Lung (tissue), 12 donors: ENCODE results near the gene KCNJ10. TPM values are rescaled to one million over a fixed set of nuclear protein-coding genes. Genes with fewer than 3 reads are reported as not detected.

Experiments used
- ATAC-seq: fragments of 200-7000 bp; cut with Tn5 transposase; one replicate; pipeline ENCODE4 v1.9.1; 2020; ENCODE audit warnings: moderate number of reproducible peaks; ENCODE audit not compliant: insufficient read depth, low FRiP score
- DNase-seq, 3 donors: peaks; one replicate each; pipeline ENCODE4 v3.0.0-alpha.2; 2013 to 2017
- H3K27ac ChIP-seq, 2 donors: one replicate each; pipeline ENCODE4 v1.5.1; 2013; ENCODE audit warnings: mild to moderate bottlenecking in 2 of 2, moderate library complexity in 2 of 2, control low read depth in 1 of 2, inconsistent platforms in 1 of 2, low read depth in 1 of 2, low read length in 1 of 2
- H3K27me3 ChIP-seq, 3 donors: one replicate each; pipeline ENCODE4 v1.5.1; 2013; ENCODE audit warnings: low read length in 2 of 3; ENCODE audit not compliant: control insufficient read depth in 3 of 3, insufficient read depth in 3 of 3
- H3K36me3 ChIP-seq, 4 donors: one replicate each; pipeline ENCODE4 v1.5.1; 2013; ENCODE audit warnings: low read length in 4 of 4, mild to moderate bottlenecking in 1 of 4, moderate library complexity in 1 of 4; ENCODE audit not compliant: control insufficient read depth in 4 of 4, insufficient read depth in 4 of 4
- H3K4me1 ChIP-seq, 5 donors: one replicate each; pipeline ENCODE4 v1.5.1; 2013; ENCODE audit warnings: low read length in 5 of 5, mild to moderate bottlenecking in 2 of 5, moderate library complexity in 1 of 5; ENCODE audit not compliant: control insufficient read depth in 5 of 5, insufficient read depth in 5 of 5
- H3K4me3 ChIP-seq: one replicate; pipeline ENCODE4 v1.5.1; 2013; ENCODE audit warnings: mild to moderate bottlenecking, control low read depth, moderate library complexity
- H3K9ac ChIP-seq, 2 donors: one replicate each; pipeline ENCODE4 v1.5.1; 2013; ENCODE audit warnings: low read length in 2 of 2, control low read depth in 1 of 2; ENCODE audit not compliant: insufficient read depth in 1 of 2
- H3K9me3 ChIP-seq, 4 donors: one replicate each; pipeline ENCODE4 v1.5.1; 2013; ENCODE audit warnings: low read length in 3 of 4, mild to moderate bottlenecking in 1 of 4, moderate library complexity in 1 of 4; ENCODE audit not compliant: control insufficient read depth in 4 of 4, insufficient read depth in 3 of 4
- WGBS, 2 donors: extraction: QIAGEN DNeasy Blood & Tissue Kit; methylation state at CpG; one replicate each; pipeline ENCODE4 v1.1.7; 2013; 5-methylcytosine and 5-hydroxymethylcytosine counted together
- polyA plus RNA-seq, 2 donors: library from polyadenylated mRNA; stranded (reverse); fragments of 200-250 nt; gene quantifications; one replicate each; pipeline ENCODE4 v1.2.1, GENCODE V29; 2013
- total RNA-seq, 2 donors: library from RNA; depleted of rRNA in 1 of 2; stranded (reverse); fragments of >200 nt in 1 of 2; gene quantifications; one replicate each; pipeline ENCODE4 v1.2.1, GENCODE V29; 2014 to 2021
- TF ChIP-seq, protein P1 (sequence below): IDR thresholded peaks from 2 replicates; pipeline ENCODE4 v1.5.1; 2012; ENCODE audit warnings: mild to moderate bottlenecking; ENCODE audit errors: control extremely low read depth, extremely low read depth
- donor health status: control.
- donor health status: control.
- donor health status: Bipolar disorder and iron deficiency.
- donor health status: healthy.
- donor health status: DM: yes; HTN: yes; CAD: no.

The KCNJ10 gene
- total and polyA plus RNA-seq, 4 donors, result 0.02 to 0.37 (median 0.10) TPM

DNA sequence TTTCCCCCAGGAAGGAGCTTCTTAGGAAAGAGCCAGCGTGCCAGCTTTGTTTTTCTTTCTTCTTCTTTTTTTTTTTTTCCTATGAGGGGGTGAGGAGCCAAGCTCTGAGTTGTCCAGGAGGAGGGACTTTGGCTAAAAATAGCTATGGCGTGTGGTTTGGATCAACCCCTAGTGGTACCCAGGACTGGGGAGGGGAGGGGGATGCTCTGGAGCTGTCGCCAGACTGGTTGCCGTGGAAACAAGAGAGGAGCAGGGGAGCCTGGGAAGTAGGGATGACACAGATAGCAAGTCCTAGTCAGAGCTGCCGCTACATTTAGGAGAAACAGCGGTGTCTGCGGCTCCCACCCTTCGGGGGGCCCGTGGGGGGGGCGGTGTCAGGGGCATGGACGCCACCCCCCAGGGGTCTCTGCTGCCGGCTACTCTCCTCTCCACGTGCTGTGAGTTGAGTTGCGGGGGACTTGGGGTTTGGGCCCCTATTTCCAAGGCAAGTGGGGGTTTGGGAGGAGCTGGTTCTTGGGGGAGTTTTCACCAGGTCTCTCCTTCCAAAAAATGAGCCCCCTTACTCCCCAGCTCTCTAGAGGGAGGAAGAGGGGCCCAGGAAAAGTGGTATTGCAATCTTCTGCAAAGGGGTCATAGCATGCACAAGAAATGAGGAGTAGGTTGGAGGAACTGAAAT lies 11.4 kb upstream of the KCNJ10 start, which contains the start of gene KCNJ9:
Gene KCNJ9, plus strand, starts transcription at position 278 of the 676 bp plus-strand sequence. CDS start 2,493 bp downstream, outside the sequence.
- ATAC-seq, result no peak
- H3K4me1 ChIP-seq, result peaks cover 0 to 6% (median 0%) of the 10 kb centered on the region in 5 donors
- no peak within 1 kb of the TSS for H3K9ac ChIP-seq
- WGBS, 2 donors, result 18 to 22% methylated on average over 14 of the region's 14 CpGs
- H3K36me3 ChIP-seq, result no peaks in the 10 kb centered on the region
- TF ChIP-seq, protein P1, sequence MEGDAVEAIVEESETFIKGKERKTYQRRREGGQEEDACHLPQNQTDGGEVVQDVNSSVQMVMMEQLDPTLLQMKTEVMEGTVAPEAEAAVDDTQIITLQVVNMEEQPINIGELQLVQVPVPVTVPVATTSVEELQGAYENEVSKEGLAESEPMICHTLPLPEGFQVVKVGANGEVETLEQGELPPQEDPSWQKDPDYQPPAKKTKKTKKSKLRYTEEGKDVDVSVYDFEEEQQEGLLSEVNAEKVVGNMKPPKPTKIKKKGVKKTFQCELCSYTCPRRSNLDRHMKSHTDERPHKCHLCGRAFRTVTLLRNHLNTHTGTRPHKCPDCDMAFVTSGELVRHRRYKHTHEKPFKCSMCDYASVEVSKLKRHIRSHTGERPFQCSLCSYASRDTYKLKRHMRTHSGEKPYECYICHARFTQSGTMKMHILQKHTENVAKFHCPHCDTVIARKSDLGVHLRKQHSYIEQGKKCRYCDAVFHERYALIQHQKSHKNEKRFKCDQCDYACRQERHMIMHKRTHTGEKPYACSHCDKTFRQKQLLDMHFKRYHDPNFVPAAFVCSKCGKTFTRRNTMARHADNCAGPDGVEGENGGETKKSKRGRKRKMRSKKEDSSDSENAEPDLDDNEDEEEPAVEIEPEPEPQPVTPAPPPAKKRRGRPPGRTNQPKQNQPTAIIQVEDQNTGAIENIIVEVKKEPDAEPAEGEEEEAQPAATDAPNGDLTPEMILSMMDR, result no peak
- H3K9me3 ChIP-seq, result no peaks in the 10 kb centered on the region
- peaks cover 0 to 68% (median 43%) of the 10 kb centered on the region in 3 donors for H3K27me3 ChIP-seq
- DNase-seq, result no peak
- no peak within 1 kb of the TSS for H3K4me3 ChIP-seq
- no peak within 1 kb of the TSS for H3K27ac ChIP-seq

DNA sequence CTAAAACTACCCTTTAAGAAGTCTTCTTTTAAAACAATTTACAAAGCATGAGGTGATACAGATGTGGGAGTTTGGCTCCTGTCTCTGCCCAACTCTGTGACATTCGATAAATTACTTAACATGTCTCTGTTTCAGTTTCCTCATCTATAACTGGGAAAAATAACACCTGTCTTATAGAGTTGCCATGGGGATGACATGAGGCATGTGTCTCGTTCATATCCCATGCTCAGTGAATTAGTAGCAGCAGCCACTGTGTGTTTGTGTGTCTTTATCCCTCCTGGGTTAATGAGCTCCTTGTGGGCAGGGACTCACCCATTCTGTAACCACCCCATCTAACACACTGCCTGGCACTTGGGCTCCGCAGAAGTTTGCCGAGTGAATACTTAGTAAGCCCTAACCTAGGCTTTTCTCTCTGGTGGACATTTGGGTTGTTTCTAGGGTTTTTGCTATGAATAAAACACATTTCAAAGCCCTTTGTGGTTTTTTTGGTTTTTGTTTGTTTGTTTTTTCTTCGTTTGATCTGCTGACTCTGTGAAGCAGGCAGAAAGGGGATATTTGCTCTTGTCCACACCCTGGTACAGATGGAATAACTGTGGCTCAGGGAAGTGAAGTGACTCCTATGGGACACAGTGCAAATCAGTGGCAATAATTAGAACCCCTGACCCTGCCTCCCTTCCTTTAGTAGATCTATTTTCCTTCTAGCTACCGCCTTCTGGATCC lies 10.6 kb upstream of the KCNJ10 start:
- DNase-seq (no peak), ATAC-seq (no peak)
- Histone ChIP-seq H3K9me3 (no peaks in the 10 kb centered on the region), H3K36me3 (no peaks in the 10 kb centered on the region), H3K9ac (no peak overlapping the region), H3K4me3 (no peak overlapping the region), H3K27ac (no peak overlapping the region), H3K4me1 (peaks cover 0 to 6% (median 0%) of the 10 kb centered on the region in 5 donors), H3K27me3 (peaks cover 0 to 71% (median 47%) of the 10 kb centered on the region in 3 donors)
- TF ChIP-seq, protein P1, result no peak
- WGBS, 2 donors, result 54 to 66% methylated on average over 6 of the region's 6 CpGs

DNA sequence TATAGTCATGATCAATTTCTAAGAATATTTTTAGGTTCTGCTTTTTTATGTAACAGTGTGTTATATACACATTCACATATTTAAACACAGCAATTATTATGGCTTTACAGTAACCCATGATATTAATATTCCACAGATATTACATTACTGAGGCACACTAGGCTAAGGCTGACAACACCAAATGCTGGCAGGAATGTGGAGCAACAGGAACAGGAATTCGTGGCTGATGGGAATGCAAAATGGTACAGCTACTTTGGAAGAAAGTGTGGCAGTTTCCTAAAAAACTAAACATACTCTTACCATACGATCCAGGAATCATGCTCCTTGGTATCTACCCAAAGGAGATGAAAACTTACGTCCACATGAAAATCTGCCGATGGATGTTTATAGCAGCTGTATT lies 9.5 kb upstream of the KCNJ10 start:
- Histone ChIP-seq H3K36me3 (no peaks in the 10 kb centered on the region), H3K4me1 (peaks cover 0 to 6% (median 0%) of the 10 kb centered on the region in 5 donors), H3K27ac (no peak overlapping the region), H3K27me3 (peaks cover 0 to 78% (median 47%) of the 10 kb centered on the region in 3 donors), H3K9me3 (no peaks in the 10 kb centered on the region), H3K4me3 (no peak overlapping the region), H3K9ac (no peak overlapping the region)
- WGBS, 2 donors, result 68 to 78% methylated on average over 4 of the region's 4 CpGs
- DNase-seq, result no peak
- no peak for ATAC-seq
- TF ChIP-seq, protein P1, result no peak
